Panc1 (cell line): ENCODE data around the gene TCEA3.

Experiments
- CTCF ChIP-seq: fragments of 450-650 bp; IDR thresholded peaks from 2 replicates; pipeline ENCODE4 v1.5.1; 2017; ENCODE audit warnings: mild to moderate bottlenecking
- POLR2AphosphoS5 ChIP-seq: IDR thresholded peaks from 2 replicates; pipeline ENCODE4 v1.6.1; 2012; ENCODE audit warnings: mild to moderate bottlenecking, low read depth, low read length, moderate library complexity
- REST ChIP-seq, 2 experiments: IDR thresholded peaks; 2 replicates each; pipeline ENCODE4 v1.6.1; 2011 to 2012; ENCODE audit warnings: low read depth in 2 of 2, control low read depth in 1 of 2, low read length in 1 of 2, mild to moderate bottlenecking in 1 of 2, moderate library complexity in 1 of 2; ENCODE audit not compliant: insufficient read depth in 1 of 2

- TF ChIP-seq POLR2AphosphoS5 = no peak
- no peak for TF ChIP-seq CTCF
- no peak for TF ChIP-seq REST (IDR thresholded peaks at IDR 0.05; ENCODE audit: insufficient read depth in 1 of 2, low read depth in 2 of 2, low read length in 1 of 2)
Measured at GRCh38 chr1:23425193-23425494, 596 bp upstream of the TCEA3 start.
